Hepatocyte (in vitro differentiated cells): ENCODE data around the gene CELA1. TPM values are rescaled to one million over a fixed set of nuclear protein-coding genes. Genes with fewer than 3 reads are reported as not detected.

Experiments used
- DNase-seq: peaks from one replicate; pipeline ENCODE4 v3.0.0-alpha.2; 2016; ENCODE audit warnings: low spot score
- H2AFZ ChIP-seq: fragments of 200-600 bp; sonication (generic); 2 replicates; pipeline ENCODE4 v1.6.0; 2016; ENCODE audit warnings: antibody characterized with exemption, mild to moderate bottlenecking
- H3K27ac ChIP-seq: fragments of 200-600 bp; sonication (generic); 2 replicates; pipeline ENCODE4 v1.5.1; 2016; ENCODE audit warnings: mild to moderate bottlenecking
- H3K27me3 ChIP-seq: fragments of 200-600 bp; sonication (generic); 2 replicates; pipeline ENCODE4 v1.6.1; 2016
- H3K36me3 ChIP-seq: fragments of 200-600 bp; sonication (generic); replicated peaks from 2 replicates; pipeline ENCODE4 v1.5.1; 2016; ENCODE audit warnings: low read depth; ENCODE audit not compliant: insufficient read depth
- H3K4me1 ChIP-seq: fragments of 200-600 bp; sonication (generic); 2 replicates; pipeline ENCODE4 v1.5.1; 2016; ENCODE audit warnings: mild to moderate bottlenecking, moderate library complexity; ENCODE audit not compliant: insufficient read depth
- H3K4me2 ChIP-seq: fragments of 200-600 bp; sonication (generic); 2 replicates; pipeline ENCODE4 v1.6.0; 2016
- H3K4me3 ChIP-seq: fragments of 200-600 bp; sonication (generic); 2 replicates; pipeline ENCODE4 v1.5.1; 2016; ENCODE audit warnings: mild to moderate bottlenecking
- H3K79me2 ChIP-seq: fragments of 200-600 bp; sonication (generic); 2 replicates; pipeline ENCODE4 v1.6.0; 2017; ENCODE audit warnings: mild to moderate bottlenecking
- H3K9me2 ChIP-seq: fragments of 200-600 bp; sonication (generic); replicated peaks from 2 replicates; pipeline ENCODE4 v1.6.0; 2017; ENCODE audit warnings: mild to moderate bottlenecking; ENCODE audit not compliant: insufficient read depth
- H3K9me3 ChIP-seq: fragments of 200-600 bp; sonication (generic); 2 replicates; pipeline ENCODE4 v1.5.1; 2016; ENCODE audit warnings: low read depth, mild to moderate bottlenecking
- H4K20me1 ChIP-seq: fragments of 200-600 bp; sonication (generic); 2 replicates; pipeline ENCODE4 v1.6.0; 2016; ENCODE audit warnings: mild to moderate bottlenecking; ENCODE audit not compliant: insufficient read depth, poor library complexity, severe bottlenecking
- EZH2 ChIP-seq: fragments of 200-600 bp; sonication (generic); IDR thresholded peaks from 2 replicates; pipeline ENCODE4 v1.6.1; 2016; ENCODE audit warnings: antibody characterized with exemption, mild to moderate bottlenecking, borderline replicate concordance
- EZH2phosphoT487 ChIP-seq: fragments of 200-600 bp; sonication (generic); IDR thresholded peaks from one replicate; pipeline ENCODE4 v1.6.1; 2018; ENCODE audit warnings: antibody characterized with exemption, mild to moderate bottlenecking, low read depth, moderate library complexity; ENCODE audit not compliant: unreplicated experiment, severe bottlenecking
- WGBS: methylation state at CpG from one replicate; pipeline ENCODE4 v1.1.6; 2016; ENCODE audit warnings: low lambda C conversion rate; ENCODE audit errors: missing lambda C conversion rate; 5-methylcytosine and 5-hydroxymethylcytosine counted together
- polyA plus RNA-seq: library from polyadenylated mRNA; unstranded; fragments of >200 nt; fragmentation: Nextera tagmentation; extraction: Ambion mirVana; gene quantifications from 2 replicates; pipeline ENCODE4 v1.2.1, GENCODE V29; 2016
- total RNA-seq: library from RNA; depleted of rRNA; stranded (reverse); fragments of >200 nt; gene quantifications from 2 replicates; pipeline ENCODE4 v1.2.3, GENCODE V29; 2014
- TF ChIP-seq, protein P1 (sequence below): fragments of 200-600 bp; sonication (generic); IDR thresholded peaks from 2 replicates; pipeline ENCODE4 v1.5.1; 2016; ENCODE audit warnings: antibody characterized with exemption, mild to moderate bottlenecking; ENCODE audit not compliant: poor library complexity

The CELA1 gene
- total and polyA plus RNA-seq, 2 experiments from 2014 or later = not detected

GRCh38 chr12:51386351-51386750 is 39.9 kb upstream of the CELA1 start:
- H3K9me3 ChIP-seq = no peaks in the 10 kb centered on the region
- H3K4me2 ChIP-seq = no peak overlapping the region
- no peaks in the 10 kb centered on the region for H3K36me3 ChIP-seq
- no peaks in the 10 kb centered on the region for H4K20me1 ChIP-seq
- peaks cover 20% of the 10 kb centered on the region for H3K4me1 ChIP-seq
- H3K79me2 ChIP-seq = no peaks in the 10 kb centered on the region
- no peak overlapping the region for H2AFZ ChIP-seq
- no peak overlapping the region for H3K4me3 ChIP-seq
- no peak for DNase-seq
- TF ChIP-seq, protein P1, sequence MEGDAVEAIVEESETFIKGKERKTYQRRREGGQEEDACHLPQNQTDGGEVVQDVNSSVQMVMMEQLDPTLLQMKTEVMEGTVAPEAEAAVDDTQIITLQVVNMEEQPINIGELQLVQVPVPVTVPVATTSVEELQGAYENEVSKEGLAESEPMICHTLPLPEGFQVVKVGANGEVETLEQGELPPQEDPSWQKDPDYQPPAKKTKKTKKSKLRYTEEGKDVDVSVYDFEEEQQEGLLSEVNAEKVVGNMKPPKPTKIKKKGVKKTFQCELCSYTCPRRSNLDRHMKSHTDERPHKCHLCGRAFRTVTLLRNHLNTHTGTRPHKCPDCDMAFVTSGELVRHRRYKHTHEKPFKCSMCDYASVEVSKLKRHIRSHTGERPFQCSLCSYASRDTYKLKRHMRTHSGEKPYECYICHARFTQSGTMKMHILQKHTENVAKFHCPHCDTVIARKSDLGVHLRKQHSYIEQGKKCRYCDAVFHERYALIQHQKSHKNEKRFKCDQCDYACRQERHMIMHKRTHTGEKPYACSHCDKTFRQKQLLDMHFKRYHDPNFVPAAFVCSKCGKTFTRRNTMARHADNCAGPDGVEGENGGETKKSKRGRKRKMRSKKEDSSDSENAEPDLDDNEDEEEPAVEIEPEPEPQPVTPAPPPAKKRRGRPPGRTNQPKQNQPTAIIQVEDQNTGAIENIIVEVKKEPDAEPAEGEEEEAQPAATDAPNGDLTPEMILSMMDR = no peak
- TF ChIP-seq EZH2 = no peak
- no peak for TF ChIP-seq EZH2phosphoT487
- 54% methylated on average over 4 of the region's 4 CpGs for WGBS
- peak overlapping the region; percentile 50 for H3K27ac ChIP-seq
- no peaks in the 10 kb centered on the region for H3K9me2 ChIP-seq
- no peaks in the 10 kb centered on the region for H3K27me3 ChIP-seq

DNA sequence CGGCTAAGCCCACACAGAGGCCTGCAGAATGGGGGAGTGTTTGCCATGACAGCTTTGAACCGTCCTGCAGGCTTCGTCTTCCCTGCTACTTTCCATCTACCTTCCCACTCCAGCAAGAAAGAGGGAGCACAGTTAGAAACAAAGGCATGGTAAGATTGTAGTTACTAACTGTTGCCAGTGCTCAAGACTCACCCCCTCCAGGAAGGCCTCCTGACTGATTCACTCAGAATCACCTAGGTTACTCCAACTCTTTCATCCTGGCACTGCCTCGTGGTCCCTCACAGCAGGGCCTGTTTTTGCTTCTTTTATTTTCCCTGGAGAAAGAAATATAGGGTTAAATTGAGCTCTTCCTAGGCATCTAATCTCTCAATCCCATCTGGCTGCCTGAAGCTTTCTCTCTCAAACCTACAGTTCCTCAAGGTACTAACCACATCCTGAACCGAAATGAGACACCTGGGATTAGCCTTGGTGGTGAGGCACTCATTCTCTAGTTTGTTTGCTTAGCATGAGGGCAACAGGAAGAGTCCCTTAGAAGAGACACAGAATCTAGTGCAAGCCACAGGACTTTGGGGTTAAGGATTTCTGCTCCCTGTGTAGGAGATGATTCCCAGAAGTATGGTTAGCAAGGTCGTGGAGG is 36.9 kb upstream of the CELA1 start:
- Histone ChIP-seq H2AFZ (no peak overlapping the region), H3K9me2 (no peaks in the 10 kb centered on the region), H4K20me1 (no peaks in the 10 kb centered on the region), H3K4me1 (peaks cover 7% of the 10 kb centered on the region), H3K9me3 (no peaks in the 10 kb centered on the region), H3K27me3 (no peaks in the 10 kb centered on the region), H3K27ac (no peak overlapping the region), H3K36me3 (no peaks in the 10 kb centered on the region), H3K4me3 (no peak overlapping the region), H3K4me2 (no peak overlapping the region), H3K79me2 (no peaks in the 10 kb centered on the region)
- DNase-seq = no peak
- TF ChIP-seq EZH2phosphoT487 (no peak), EZH2 (no peak)
- TF ChIP-seq, protein P1 = no peak
- 56% methylated on average over 6 of the region's 6 CpGs for WGBS

- H2AFZ ChIP-seq = no peak overlapping the region
- no peak overlapping the region for H3K4me3 ChIP-seq
- no peak overlapping the region for H3K27ac ChIP-seq
- no peaks in the 10 kb centered on the region for H3K9me2 ChIP-seq
- no peak for DNase-seq
- H3K79me2 ChIP-seq = no peaks in the 10 kb centered on the region
- TF ChIP-seq EZH2 = no peak
- no peaks in the 10 kb centered on the region for H3K9me3 ChIP-seq
- H4K20me1 ChIP-seq = no peaks in the 10 kb centered on the region
- WGBS = 91% methylated on average over 7 of the region's 7 CpGs
- peaks cover 4% of the 10 kb centered on the region for H3K4me1 ChIP-seq
- H3K36me3 ChIP-seq = no peaks in the 10 kb centered on the region
- no peak overlapping the region for H3K4me2 ChIP-seq
- H3K27me3 ChIP-seq = no peaks in the 10 kb centered on the region
Observed at GRCh38 chr12:51382173-51382572, 35.7 kb upstream of the CELA1 start.

DNA sequence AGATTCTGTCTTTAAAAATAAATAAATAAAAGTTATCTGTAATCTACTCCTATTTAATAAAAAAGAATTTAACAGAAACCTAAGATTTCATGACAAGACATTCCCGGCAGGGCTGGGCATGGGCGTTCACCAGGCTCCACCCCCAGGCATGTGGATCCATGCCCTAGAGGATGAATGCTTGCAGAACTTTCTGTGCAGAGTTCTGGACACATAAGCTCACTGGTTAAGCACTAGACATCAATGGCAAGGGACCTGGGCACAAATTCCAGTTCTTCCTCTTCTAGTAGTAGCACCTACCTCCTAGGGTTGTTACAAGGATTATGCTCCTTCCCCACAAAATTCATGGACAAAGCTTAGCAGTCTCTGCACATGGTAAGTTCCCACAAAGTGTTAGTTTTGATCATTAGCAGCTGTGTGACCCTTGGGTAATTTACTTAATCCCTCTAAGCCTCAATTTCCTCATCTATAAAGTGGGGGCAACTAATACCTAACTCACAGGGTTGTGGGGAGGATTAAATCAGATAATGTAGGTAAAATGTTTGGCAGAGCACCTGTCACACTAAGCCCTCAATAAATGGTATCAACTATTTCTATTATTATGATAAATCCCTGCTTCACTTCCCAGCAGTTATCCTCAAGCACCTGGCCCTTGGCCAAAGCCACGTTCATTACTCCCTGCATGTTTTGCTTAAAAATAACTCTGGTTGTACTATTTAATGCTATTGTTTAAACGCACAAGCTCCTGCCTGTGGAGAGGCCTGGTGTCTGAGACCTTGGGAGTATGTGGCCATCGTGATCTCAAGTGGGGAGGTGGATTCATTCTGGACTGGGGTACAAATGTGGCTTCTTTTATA is 35.0 kb upstream of the CELA1 start:
- H3K79me2 ChIP-seq = no peaks in the 10 kb centered on the region
- no peak for DNase-seq
- no peak overlapping the region for H3K4me2 ChIP-seq
- H3K4me3 ChIP-seq = no peak overlapping the region
- no peaks in the 10 kb centered on the region for H3K9me2 ChIP-seq
- H3K27me3 ChIP-seq = no peaks in the 10 kb centered on the region
- H3K4me1 ChIP-seq = peaks cover under 1% of the 10 kb centered on the region
- TF ChIP-seq EZH2 (no peak), EZH2phosphoT487 (no peak)
- TF ChIP-seq, protein P1 = no peak
- no peak overlapping the region for H2AFZ ChIP-seq
- no peaks in the 10 kb centered on the region for H3K9me3 ChIP-seq
- H4K20me1 ChIP-seq = no peaks in the 10 kb centered on the region
- H3K36me3 ChIP-seq = no peaks in the 10 kb centered on the region
- WGBS = 52% methylated on average over 5 of the region's 5 CpGs
- no peak overlapping the region for H3K27ac ChIP-seq
